Inflammatory macrophage treated with lipopolysaccharide for 1 hour (primary cell): ENCODE measurements around the gene ORAI2.
"Not testable (repeated sequence)": the region's sequence is repeated elsewhere in the genome, so short reads cannot be mapped to it uniquely, and the experiment has no call there.

Experiments used
- DNase-seq, 2 donors: peaks; one replicate each; pipeline ENCODE4 v3.0.0-alpha.2; 2020 to 2022

Gene ORAI2

GRCh38 chr7:102449136-102449535, 15.8 kb downstream of the ORAI2 start:
- DNase-seq: no peak

DNA sequence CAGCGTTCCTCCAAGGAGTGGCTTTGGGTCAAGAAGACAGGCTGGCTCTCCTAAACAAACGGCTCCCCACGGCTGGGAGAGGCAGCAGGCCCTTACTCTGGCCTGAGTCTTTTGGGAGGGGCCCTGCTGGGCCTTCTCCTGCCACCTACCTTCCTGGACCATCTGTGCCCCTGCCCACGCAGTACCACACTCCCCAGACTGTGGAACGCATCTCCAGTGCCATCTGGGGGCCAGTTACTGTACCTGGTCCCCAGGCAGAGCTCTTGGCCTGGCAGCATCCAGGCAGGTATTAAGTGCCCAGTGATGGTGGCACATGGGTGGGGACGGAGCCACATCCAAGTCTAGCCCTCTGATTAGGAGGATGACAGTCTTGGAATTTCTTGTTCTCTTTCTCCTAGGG, 16.9 kb downstream of the ORAI2 start:
- peak; percentile 30 to 44 for DNase-seq

DNA sequence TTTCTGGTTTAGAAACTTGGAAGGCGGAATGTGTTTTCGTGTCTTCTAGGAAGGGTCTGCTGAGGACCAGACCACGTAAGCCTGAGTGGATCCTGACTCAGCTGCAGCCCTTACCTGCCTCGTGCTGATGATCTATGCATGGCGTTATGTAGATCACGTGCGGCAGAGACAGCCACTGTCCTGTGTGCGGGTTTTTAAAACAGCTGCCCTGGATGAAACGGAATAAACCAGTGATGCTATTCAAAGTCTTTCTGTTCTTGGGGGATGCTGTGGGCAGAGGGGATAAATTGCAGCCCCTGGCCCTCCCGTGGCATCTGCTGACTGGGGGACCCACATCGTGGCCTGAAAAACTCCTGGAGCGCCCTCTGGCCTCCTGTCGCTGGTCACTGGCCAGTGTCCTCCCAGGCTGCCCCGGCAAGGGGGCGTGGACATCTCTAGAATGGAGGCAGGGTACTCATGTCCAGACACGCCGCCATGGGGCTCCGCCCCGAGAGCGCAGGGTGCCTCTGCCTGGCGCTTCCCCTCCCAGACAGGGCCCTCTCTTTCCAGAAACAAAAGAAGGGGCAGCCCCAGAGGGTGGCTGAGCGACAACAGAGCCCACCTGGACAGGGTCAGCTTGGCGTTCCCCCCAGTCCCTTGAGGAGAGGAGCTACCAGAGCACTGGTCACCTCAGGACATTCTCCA, 18.1 kb downstream of the ORAI2 start:
- DNase-seq: no peak

DNA sequence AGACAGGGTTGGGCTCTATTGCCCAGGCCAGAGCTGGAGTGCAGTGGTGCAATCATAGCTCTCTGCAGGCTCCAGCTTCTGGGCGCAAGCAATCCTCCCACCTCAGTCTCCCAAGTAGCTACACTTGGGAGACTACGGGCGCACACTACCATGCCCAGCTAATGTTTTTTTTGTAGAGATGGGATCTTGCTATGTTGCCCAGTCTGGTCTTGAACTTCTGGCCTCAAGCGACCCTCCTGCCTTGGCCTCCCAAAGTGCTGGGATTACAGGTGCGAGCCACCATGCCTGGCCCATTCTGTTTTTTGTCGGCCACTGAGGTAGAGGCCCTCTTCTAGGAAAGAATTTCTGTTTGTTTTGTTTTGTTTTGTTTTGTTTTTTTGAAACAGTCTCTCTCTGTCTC, 19.1 kb downstream of the ORAI2 start:
- DNase-seq: no peak

DNA sequence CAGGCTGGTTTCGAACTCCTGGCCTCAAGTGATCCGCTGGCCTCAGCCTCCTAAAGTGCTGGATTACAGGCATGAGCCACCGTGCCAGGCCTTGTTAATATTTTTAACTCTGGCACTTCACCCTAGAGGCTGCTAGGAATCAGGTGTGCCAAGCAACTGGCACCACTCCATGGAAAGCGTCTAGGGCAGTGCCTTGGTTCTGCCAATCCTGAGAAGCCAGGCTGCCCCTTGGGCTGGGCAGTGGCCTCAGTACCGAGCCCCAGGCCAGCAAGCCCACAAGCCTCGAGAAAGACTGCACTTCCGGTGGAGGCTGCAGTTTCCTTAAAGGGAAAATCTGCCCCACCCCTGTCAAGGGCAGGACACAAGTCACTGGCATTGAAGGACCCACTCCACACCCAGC, 19.9 kb downstream of the ORAI2 start:
- DNase-seq: no peak

GRCh38 chr7:102454468-102454867, 21.1 kb downstream of the ORAI2 start:
- DNase-seq: peak; percentile 4 to 54

GRCh38 chr7:102454932-102455331, 21.6 kb downstream of the ORAI2 start:
- DNase-seq: not testable (repeated sequence)

- DNase-seq: no peak
Observed at GRCh38 chr7:102455596-102455995, 22.2 kb downstream of the ORAI2 start.

DNA sequence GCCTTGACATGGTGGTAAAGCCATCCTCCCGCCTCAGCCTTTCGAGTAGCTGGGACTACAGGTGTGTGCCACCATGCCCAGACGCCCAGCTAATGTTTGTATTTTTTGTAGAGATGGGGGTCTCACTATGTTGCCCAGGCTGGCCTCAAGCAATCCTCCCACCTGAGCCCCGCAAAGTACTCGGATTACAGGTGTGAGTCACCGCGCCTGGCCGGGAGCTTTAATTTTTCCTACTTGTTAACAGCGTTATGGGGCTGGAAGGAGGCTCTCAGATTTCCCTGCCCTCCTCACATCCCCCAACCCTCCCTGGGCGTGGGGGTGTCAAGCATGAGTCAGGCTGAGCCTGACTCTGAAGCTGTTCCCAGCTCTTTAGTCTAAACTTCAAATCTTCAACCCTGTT, 23.0 kb downstream of the ORAI2 start:
- no peak for DNase-seq

DNA sequence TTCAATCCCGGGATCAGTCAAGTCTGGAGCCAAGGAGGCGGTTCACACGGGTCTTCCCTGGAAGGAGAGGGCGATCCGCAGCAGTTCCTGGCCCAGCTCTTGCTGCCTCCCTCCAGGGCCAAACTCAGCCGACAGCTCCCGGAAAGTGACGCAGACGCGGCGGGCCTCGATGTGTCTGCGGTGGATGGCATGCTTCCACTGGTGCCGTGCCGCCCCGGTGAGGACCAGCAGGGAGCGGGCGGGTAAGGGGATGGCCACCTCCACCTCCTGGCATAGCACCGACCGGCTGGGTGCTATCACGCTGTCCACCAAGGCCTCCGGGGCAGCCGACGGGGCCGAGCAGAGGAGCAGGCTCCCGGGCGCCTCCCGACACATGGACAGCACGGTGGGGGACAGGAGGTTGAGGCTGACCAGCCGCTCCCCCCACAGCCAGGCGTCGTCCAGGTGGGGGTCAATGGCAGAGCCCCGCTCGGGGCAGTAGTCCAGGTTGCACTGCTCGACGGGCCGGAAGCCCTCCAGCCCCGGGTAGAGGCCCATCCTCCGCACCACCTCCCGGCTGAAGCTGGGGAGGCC, 24.1 kb downstream of the ORAI2 start:
- DNase-seq: no peak

DNA sequence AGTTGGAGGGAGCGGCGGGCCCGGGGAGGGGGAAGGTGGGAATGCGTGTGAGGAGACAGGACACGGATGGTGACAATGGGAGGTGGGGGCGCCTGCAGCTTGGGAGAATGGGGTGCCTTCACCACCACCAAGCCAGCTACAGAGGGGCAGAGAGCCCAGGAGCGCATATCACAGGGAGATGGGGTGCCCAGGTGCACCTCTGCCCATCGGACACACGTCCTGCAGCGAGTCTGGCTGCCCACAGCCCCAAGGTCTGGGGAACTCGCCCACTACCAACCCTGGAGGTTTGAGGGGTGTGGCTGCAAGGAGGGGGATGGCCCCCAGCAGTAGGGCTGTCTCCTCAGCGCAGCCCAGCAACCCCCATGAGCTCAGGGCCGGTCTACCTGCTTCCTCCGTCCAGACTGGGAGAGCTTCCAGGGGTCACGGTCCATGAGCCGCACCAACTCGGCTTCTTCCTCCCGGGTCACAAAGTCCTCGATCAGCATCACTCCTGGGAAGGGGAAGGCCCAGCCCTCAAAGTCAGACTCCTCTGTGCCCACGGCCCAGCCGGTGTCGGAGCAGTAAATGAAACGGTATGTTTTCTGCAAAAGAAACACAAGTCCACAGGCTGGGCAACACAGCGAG, 26.0 kb downstream of the ORAI2 start:
- DNase-seq: no peak

DNA sequence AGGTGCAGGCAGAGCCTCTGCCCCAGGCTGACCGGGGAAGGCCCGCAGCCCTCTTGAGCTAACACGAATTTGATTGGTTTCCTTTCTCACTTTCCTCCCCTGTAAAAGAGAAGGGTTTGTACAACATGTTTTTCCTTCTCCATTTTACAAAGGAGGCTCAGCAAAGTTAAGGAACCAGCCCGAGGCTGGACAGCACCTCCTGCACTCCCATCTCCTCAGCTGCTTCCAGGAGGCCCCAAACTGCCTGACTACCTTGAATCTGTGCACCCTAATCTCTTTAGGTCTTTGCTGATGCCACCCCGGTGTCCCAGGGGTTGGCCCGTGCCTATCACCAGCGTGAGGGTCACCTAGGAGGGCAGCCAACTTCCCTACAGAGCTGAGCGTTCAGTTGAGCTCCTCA, 27.1 kb downstream of the ORAI2 start:
- DNase-seq: no peak

DNA sequence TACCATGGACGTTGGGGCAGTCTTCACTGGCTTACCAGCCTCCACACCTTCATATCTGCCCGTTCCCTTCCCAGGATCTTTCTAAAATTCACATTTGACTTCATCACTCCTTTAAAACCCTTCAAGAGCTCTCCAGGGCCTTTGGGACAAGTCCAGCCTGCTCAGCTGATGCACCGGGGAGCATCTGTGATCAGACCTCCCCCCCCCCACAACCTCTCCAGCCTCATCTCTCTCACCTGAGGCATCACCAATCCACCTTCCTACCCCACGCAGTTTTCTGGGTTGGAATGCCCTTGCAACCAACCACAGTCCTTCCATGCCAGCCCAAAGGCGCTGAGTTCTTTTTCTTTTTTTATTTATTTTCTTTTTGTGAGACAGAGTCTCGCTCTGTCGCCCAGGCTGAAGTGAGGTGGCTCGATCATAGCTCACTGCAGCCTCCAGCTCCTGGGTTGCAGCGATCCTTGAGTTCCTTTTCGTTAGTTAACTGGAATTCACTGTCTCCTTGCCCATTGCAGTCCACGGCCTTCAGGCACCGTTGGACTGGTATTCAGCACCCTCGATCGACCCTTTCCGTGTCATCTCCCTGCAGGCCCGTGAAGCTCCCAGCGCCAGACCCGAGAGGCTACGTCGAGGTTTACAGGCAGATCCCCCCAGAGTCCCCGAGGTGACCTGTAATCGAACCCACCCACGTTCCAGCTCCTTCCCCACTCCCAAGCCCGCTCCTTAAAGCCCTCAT, 30.6 kb downstream of the ORAI2 start:
- DNase-seq: no peak

- peak; percentile 94 to 98 for DNase-seq
Observed at GRCh38 chr7:102464577-102465280, 31.4 kb downstream of the ORAI2 start, which contains the start of the genes ALKBH4 and LRWD1. Gene ALKBH4, minus strand, starts transcription at chr7:102464863. Its CDS starts 27 bp downstream, at chr7:102464836. Gene LRWD1, plus strand, starts transcription at chr7:102464984. Its CDS starts 97 bp downstream, at chr7:102465081.

GRCh38 chr7:102466097-102466496, 32.7 kb downstream of the ORAI2 start:
- DNase-seq: no peak

DNA sequence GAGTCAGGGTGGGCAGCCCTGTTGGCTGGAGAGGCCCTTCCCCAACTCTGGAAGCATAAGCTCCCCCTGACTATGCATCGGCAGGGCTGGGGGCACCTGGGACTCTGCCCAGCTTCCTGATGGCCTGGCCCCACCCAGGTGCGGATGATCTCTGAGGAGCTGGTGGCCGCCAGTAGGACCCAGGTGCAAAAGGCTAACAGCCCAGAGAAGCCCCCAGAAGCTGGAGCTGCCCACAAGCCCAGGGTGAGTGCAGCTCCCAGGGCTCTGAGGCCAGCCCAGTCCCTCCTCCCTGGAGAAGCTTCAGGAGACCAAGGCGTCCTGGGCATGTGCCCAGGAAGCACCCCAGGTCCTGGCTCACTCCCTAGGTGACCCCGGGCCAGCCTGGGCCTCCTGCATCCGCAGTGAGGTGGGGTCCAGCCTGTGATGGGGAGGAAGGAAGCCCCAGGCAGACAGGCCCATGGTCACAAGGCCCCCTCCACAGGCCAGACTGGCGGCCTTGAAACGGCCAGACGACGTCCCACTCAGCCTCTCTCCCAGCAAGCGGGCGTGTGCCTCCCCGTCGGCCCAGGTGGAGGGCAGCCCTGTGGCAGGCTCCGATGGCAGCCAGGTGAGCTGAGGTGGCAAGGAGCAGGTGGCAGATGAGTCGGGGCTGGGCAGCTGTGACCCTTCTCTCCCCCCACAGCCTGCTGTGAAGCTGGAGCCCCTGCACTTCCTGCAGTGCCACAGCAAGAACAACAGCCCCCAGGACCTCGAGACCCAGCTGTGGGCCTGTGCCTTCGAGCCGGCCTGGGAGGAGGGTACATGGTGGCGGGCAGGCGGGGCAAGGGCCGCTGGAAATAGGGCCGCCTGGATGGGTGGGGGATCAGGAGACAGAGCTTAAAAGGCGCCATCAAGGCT, 34.5 kb downstream of the ORAI2 start:
- no peak for DNase-seq

- DNase-seq: no peak
Observed at GRCh38 chr7:102468478-102469350, 35.3 kb downstream of the ORAI2 start.

- no peak for DNase-seq
Observed at GRCh38 chr7:102469351-102469971, 36.1 kb downstream of the ORAI2 start.

- no peak for DNase-seq
Observed at GRCh38 chr7:102469972-102470825, 36.8 kb downstream of the ORAI2 start.
